GM12872 (cell line): ENCODE measurements around the gene ACER3.

Experiments
- TF ChIP-seq, protein P1 (sequence below): IDR thresholded peaks from 3 replicates; pipeline ENCODE4 v1.5.1; 2011; ENCODE audit warnings: low read depth, mild to moderate bottlenecking, low read length, moderate library complexity; ENCODE audit not compliant: insufficient read depth

ACER3 gene

DNA sequence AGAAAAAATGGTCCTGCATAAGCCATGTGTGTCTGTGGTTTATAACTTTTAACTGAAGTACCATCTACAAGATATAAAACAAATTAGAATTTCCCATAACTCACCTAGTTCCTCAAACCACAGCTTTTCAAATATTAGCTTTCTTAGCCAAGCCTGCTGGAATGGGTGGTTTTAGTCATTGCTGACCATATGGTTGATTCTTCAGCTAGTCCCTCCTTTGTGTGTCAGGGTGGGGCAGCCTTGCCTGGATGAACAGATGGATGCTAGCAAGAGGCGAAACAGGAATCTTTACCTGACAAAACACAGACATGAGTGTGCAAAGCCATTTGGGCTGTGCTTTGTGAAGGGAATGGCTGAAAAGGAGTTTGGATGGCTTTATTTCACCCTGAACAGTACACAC, 166.6 kb downstream of the ACER3 start:
- TF ChIP-seq, protein P1, sequence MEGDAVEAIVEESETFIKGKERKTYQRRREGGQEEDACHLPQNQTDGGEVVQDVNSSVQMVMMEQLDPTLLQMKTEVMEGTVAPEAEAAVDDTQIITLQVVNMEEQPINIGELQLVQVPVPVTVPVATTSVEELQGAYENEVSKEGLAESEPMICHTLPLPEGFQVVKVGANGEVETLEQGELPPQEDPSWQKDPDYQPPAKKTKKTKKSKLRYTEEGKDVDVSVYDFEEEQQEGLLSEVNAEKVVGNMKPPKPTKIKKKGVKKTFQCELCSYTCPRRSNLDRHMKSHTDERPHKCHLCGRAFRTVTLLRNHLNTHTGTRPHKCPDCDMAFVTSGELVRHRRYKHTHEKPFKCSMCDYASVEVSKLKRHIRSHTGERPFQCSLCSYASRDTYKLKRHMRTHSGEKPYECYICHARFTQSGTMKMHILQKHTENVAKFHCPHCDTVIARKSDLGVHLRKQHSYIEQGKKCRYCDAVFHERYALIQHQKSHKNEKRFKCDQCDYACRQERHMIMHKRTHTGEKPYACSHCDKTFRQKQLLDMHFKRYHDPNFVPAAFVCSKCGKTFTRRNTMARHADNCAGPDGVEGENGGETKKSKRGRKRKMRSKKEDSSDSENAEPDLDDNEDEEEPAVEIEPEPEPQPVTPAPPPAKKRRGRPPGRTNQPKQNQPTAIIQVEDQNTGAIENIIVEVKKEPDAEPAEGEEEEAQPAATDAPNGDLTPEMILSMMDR: no peak

DNA sequence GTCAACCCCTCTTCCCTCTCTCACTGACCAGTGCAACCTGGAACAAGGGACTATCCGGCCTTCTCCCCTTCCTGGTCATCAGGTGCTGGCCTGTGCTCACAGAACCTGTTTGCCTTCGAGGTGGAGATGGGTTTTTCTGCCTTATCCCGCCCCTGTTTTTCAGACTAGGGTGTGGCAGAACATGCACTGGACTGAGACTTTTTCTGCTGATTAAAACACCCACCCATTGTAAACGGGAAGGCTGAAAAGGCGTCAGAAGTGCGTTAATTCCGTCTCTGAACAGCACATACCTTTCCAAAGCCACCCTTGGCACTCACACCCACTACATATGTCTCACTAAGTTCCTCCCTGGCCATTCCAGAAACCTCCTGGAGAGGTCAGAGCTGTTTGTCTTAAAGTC, 169.1 kb downstream of the ACER3 start:
- TF ChIP-seq, protein P1: no peak

DNA sequence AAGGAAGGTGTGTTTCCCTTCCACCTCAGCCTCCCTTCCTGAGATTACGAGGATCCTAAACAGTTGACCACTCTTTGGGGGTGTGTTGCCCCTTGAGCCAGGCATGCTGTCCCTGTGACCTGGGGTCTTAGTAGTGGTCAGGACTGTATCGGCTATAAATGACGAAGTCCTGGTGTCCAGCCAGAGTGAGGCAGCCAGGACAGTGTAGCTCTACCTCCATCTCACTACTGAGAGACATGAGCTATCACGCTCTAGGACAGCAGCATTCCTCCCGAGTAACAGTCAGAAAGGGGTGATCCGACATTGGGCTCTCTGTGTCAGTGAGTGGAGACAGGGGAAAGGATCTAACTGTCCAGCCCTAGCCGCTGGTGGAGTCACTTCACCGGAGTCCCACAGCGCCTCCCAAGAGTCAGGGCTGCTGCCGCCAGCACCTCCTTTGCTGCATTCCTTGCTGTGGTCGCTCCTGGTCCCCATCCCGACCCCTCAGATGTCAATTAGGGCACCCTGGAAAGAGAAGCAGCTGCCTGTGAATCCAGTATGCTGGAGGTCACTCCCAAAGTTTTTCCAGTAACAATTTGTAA, 170.2 kb downstream of the ACER3 start:
- TF ChIP-seq, protein P1: no peak

DNA sequence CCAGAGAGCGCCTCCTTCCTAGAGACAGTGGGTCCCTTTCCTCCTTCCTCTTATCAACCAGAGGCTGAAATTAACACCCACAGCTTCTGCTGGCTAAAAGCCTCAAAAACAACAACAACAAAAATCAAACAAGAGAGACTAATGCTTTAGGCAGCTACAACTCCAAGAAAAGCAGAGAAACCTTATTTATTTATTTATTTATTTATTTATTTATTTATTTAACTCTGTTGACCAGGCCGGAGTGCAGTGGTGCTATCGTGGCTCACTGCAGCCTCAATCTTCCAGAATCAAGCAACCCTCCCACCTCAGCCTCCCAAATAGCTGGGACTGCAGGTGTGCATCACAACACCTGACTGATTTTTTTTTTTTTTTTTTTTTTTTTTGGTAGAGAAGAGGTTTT, 170.9 kb downstream of the ACER3 start:
- TF ChIP-seq, protein P1: no peak

DNA sequence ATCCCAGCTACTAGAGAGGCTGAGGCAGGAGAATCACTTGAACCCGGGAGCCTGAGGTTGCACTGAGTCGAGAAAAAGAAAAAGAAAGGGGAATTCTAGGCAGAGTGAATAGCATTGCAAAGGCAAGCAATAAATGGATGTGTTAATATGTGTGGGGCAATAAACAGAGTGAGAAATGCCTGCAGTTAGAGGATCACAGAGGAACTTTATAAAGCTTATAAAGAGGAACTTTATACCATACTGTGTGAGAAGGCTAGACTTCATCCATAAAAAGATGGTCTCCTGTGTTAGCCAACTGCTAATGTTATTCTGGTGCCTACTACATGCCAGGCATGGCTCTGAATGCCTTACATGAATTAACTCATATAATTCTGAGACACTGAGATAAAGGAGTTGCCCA, 174.3 kb downstream of the ACER3 start:
- TF ChIP-seq, protein P1: no peak

DNA sequence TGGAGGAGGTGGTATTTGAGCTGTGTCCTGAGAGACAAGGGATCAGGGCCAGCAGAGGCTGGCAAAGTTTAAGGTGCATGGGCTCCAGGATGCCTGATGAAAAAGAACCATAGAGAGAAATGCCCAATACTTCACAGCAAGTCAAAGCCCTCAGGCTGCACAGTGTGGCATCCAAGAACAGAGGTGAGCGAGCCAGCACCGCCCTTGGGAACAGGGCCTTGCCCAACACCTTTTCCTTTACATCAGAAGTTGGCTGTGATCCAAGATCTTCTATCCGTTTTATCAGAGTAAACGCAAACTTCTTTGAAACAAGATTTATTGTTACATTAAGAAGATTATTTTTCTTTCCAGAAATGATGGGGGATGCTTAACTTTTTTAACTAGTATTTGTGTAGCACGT, 174.9 kb downstream of the ACER3 start:
- TF ChIP-seq, protein P1: no peak

DNA sequence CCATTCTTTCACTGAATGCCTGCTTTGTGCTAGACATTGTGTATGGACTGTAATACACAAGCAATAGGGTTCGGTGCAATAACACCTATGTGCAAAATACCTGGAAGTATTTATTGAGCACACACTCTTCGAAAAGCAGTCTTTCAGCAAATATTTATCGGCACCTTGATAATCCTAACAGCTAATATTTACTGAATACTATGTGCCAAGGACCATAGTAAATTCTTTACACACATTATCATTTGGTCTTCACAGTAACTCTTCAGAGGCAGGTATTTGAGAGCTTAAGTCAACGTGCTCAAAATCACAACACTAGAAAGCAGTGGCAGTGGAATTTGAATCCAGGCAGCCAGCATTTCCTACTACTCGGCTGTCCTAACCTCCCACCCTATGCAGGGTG, 175.7 kb downstream of the ACER3 start:
- TF ChIP-seq, protein P1: no peak
